Activated T-cell treated with anti-CD3 and anti-CD28 coated beads, Interleukin-2, amount 50 U/mL, for 4 hours (primary cell): ENCODE data around the gene TBC1D14. TPM values are rescaled to one million over a fixed set of nuclear protein-coding genes. Genes with fewer than 3 reads are reported as not detected.
"Not testable (repeated sequence)": the region's sequence is repeated elsewhere in the genome, so short reads cannot be mapped to it uniquely, and the experiment has no call there.

Source experiments
- ATAC-seq, 2 donors: fragments of 200-7000 bp; cut with Tn5 transposase; one replicate each; pipeline ENCODE4 v1.10.0; 2021
- DNase-seq: peaks from one replicate; pipeline ENCODE4 v3.0.0-alpha.2; 2020
- H3K27me3 Mint-ChIP-seq: one replicate; pipeline ENCODE4 v1.8.0; 2021; ENCODE audit warnings: low read depth, mixed read lengths
- H3K36me3 Mint-ChIP-seq: one replicate; pipeline ENCODE4 v1.8.0; 2022; ENCODE audit warnings: mixed read lengths; ENCODE audit not compliant: insufficient read depth
- H3K4me1 Mint-ChIP-seq: one replicate; pipeline ENCODE4 v1.8.0; 2021; ENCODE audit warnings: low read depth, mixed read lengths
- H3K4me3 Mint-ChIP-seq: one replicate; pipeline ENCODE4 v1.8.0; 2021; ENCODE audit warnings: mild to moderate bottlenecking, moderate library complexity, mixed read lengths
- H3K9me3 Mint-ChIP-seq: one replicate; pipeline ENCODE4 v1.8.0; 2021; ENCODE audit warnings: mixed read lengths
- total RNA-seq, 3 donors: library from RNA; stranded (reverse); gene quantifications; one replicate each; pipeline ENCODE4 v1.2.1, GENCODE V29; 2021

Gene TBC1D14
- total RNA-seq, 3 donors from 2014 or later: 39.8 to 45.7 (median 41.7) TPM

GRCh38 chr4:6965329-6965728 lies 55.7 kb downstream of the TBC1D14 start:
- no peak for ATAC-seq
- H3K4me1 Mint-ChIP-seq: peaks cover 44% of the 10 kb centered on the region

GRCh38 chr4:6967846-6968340 lies 58.3 kb downstream of the TBC1D14 start:
- ATAC-seq: no peak

More at GRCh38 chr4:6965329-6965728, 55.7 kb downstream of the TBC1D14 start:
- Mint-ChIP-seq H3K9me3 (no peaks in the 10 kb centered on the region), H3K27me3 (no peaks in the 10 kb centered on the region), H3K36me3 (peaks cover 9% of the 10 kb centered on the region), H3K4me3 (no peak overlapping the region)
- DNase-seq: no peak

GRCh38 chr4:6968496-6968895 lies 58.9 kb downstream of the TBC1D14 start:
- Mint-ChIP-seq H3K27me3 (no peaks in the 10 kb centered on the region), H3K9me3 (no peaks in the 10 kb centered on the region), H3K4me3 (no peak overlapping the region), H3K4me1 (peaks cover 33% of the 10 kb centered on the region), H3K36me3 (peaks cover 14% of the 10 kb centered on the region)
- DNase-seq (no peak), ATAC-seq (no peak)

More at GRCh38 chr4:6967846-6968340, 58.3 kb downstream of the TBC1D14 start:
- Mint-ChIP-seq H3K27me3 (no peaks in the 10 kb centered on the region), H3K4me3 (no peak overlapping the region), H3K36me3 (peaks cover 14% of the 10 kb centered on the region), H3K4me1 (peaks cover 38% of the 10 kb centered on the region), H3K9me3 (no peaks in the 10 kb centered on the region)
- DNase-seq: no peak

GRCh38 chr4:6969826-6970800 lies 60.5 kb downstream of the TBC1D14 start:
- Mint-ChIP-seq H3K4me1 (peaks cover 26% of the 10 kb centered on the region), H3K27me3 (no peaks in the 10 kb centered on the region), H3K9me3 (no peaks in the 10 kb centered on the region), H3K4me3 (no peak overlapping the region), H3K36me3 (peaks cover 14% of the 10 kb centered on the region)
- DNase-seq (no peak), ATAC-seq (no peak)

GRCh38 chr4:6971536-6972374 lies 62.1 kb downstream of the TBC1D14 start:
- peaks cover 15% of the 10 kb centered on the region for H3K4me1 Mint-ChIP-seq
- H3K9me3 Mint-ChIP-seq: no peaks in the 10 kb centered on the region
- ATAC-seq (no peak), DNase-seq (no peak)
- H3K4me3 Mint-ChIP-seq: no peak overlapping the region
- peaks cover 18% of the 10 kb centered on the region for H3K36me3 Mint-ChIP-seq
- no peaks in the 10 kb centered on the region for H3K27me3 Mint-ChIP-seq

GRCh38 chr4:6972375-6972650 lies 62.7 kb downstream of the TBC1D14 start:
- no peaks in the 10 kb centered on the region for H3K27me3 Mint-ChIP-seq
- DNase-seq (no peak), ATAC-seq (no peak)
- no peaks in the 10 kb centered on the region for H3K9me3 Mint-ChIP-seq
- H3K4me3 Mint-ChIP-seq: no peak overlapping the region
- peaks cover 13% of the 10 kb centered on the region for H3K4me1 Mint-ChIP-seq
- peaks cover 18% of the 10 kb centered on the region for H3K36me3 Mint-ChIP-seq

GRCh38 chr4:6972911-6973310 lies 63.3 kb downstream of the TBC1D14 start:
- Mint-ChIP-seq H3K4me1 (peaks cover 13% of the 10 kb centered on the region), H3K27me3 (no peaks in the 10 kb centered on the region), H3K4me3 (no peak overlapping the region), H3K36me3 (peaks cover 18% of the 10 kb centered on the region), H3K9me3 (no peaks in the 10 kb centered on the region)
- no peak for DNase-seq
- no peak for ATAC-seq

- DNase-seq: peak; percentile 81
- no peaks in the 10 kb centered on the region for H3K9me3 Mint-ChIP-seq
- H3K4me3 Mint-ChIP-seq: no peak overlapping the region
- H3K27me3 Mint-ChIP-seq: no peaks in the 10 kb centered on the region
- peak; percentile 84 to 86 for ATAC-seq
- H3K36me3 Mint-ChIP-seq: peaks cover 11% of the 10 kb centered on the region
- H3K4me1 Mint-ChIP-seq: peaks cover 13% of the 10 kb centered on the region
Observed at GRCh38 chr4:6974138-6974848, 64.7 kb downstream of the TBC1D14 start.

- not testable (repeated sequence) for ATAC-seq, H3K27me3 Mint-ChIP-seq, H3K9me3 Mint-ChIP-seq, DNase-seq, H3K4me3 Mint-ChIP-seq
- peaks cover 14% of the 10 kb centered on the region for H3K36me3 Mint-ChIP-seq
- H3K4me1 Mint-ChIP-seq: peaks cover 10% of the 10 kb centered on the region
Observed at GRCh38 chr4:6977846-6978245, 68.2 kb downstream of the TBC1D14 start.

GRCh38 chr4:6983544-6984142 lies 74.0 kb downstream of the TBC1D14 start:
- Mint-ChIP-seq H3K9me3 (no peaks in the 10 kb centered on the region), H3K36me3 (peaks cover 13% of the 10 kb centered on the region), H3K4me3 (no peak overlapping the region), H3K4me1 (peaks cover 49% of the 10 kb centered on the region), H3K27me3 (no peaks in the 10 kb centered on the region)
- ATAC-seq (no peak), DNase-seq (no peak)

- peaks cover 60% of the 10 kb centered on the region for H3K4me1 Mint-ChIP-seq
- DNase-seq (no peak), ATAC-seq (no peak)
- H3K4me3 Mint-ChIP-seq: peak overlapping the region; percentile 93
- no peaks in the 10 kb centered on the region for H3K9me3 Mint-ChIP-seq
- peaks cover 13% of the 10 kb centered on the region for H3K36me3 Mint-ChIP-seq
- H3K27me3 Mint-ChIP-seq: no peaks in the 10 kb centered on the region
Observed at GRCh38 chr4:6984612-6985425, 75.2 kb downstream of the TBC1D14 start.

- DNase-seq (no peak), ATAC-seq (peak in 1 of 2 donors; percentile 5)
- Mint-ChIP-seq H3K4me3 (peak overlapping the region; percentile 93), H3K27me3 (no peaks in the 10 kb centered on the region), H3K9me3 (no peaks in the 10 kb centered on the region), H3K4me1 (peaks cover 69% of the 10 kb centered on the region), H3K36me3 (peaks cover 8% of the 10 kb centered on the region)
Observed at GRCh38 chr4:6986072-6986780, 76.6 kb downstream of the TBC1D14 start.
